Testis (tissue), 3 donors: ENCODE data around the gene MGAT4C. TPM values are rescaled to one million over a fixed set of nuclear protein-coding genes. Genes with fewer than 3 reads are reported as not detected.
"Not testable (repeated sequence)": the region's sequence is repeated elsewhere in the genome, so short reads cannot be mapped to it uniquely, and the experiment has no call there.

Source experiments
- DNase-seq: peaks from one replicate; pipeline ENCODE4 v3.0.0-alpha.2; 2019
- H3K27ac ChIP-seq, 2 donors: fragments of 200-600 bp; sonication (generic); one replicate each; pipeline ENCODE4 v1.5.1; 2019
- H3K27me3 ChIP-seq: fragments of 200-600 bp; sonication (generic); one replicate; pipeline ENCODE4 v1.5.1; 2019
- H3K36me3 ChIP-seq: fragments of 200-600 bp; sonication (generic); one replicate; pipeline ENCODE4 v1.5.1; 2017; ENCODE audit warnings: low read depth; ENCODE audit errors: missing control alignments
- H3K4me1 ChIP-seq: fragments of 200-600 bp; sonication (generic); one replicate; pipeline ENCODE4 v1.5.1; 2019
- H3K4me3 ChIP-seq, 2 donors: fragments of 200-600 bp; sonication (generic); one replicate each; pipeline ENCODE4 v1.5.1; 2017 to 2019
- H3K9me3 ChIP-seq: fragments of 200-600 bp; sonication (generic); one replicate; pipeline ENCODE4 v1.5.1; 2017
- CTCF ChIP-seq, 3 experiments: fragments of 450-650 bp in 2 of 3; fragments of 200-600 bp in 1 of 3; sonication (generic) in 1 of 3; IDR thresholded peaks; one replicate each; pipeline ENCODE4 v1.5.1; 2016 to 2019; ENCODE audit warnings: antibody characterized with exemption in 3 of 3, mild to moderate bottlenecking in 2 of 3, moderate library complexity in 1 of 3
- POLR2A ChIP-seq: fragments of 450-650 bp; IDR thresholded peaks from one replicate; pipeline ENCODE4 v1.6.1; 2017; ENCODE audit warnings: antibody characterized with exemption, mild to moderate bottlenecking, moderate library complexity
- WGBS, 2 donors: methylation state at CpG; one replicate each; pipeline ENCODE4 v1.1.5; 2018; 5-methylcytosine and 5-hydroxymethylcytosine counted together
- intact Hi-C: fragments of 100-400 bp; cut with DNase I; formaldehyde crosslinking; loops from one replicate; pipeline ENCODE4 v1.15.1; 2023; ENCODE audit warnings: low total_unique reads
- polyA plus RNA-seq: library from polyadenylated mRNA; stranded (reverse); fragments of 350-450 nt; fragmentation: Illumina TruSeq; extraction: RNeasy Lipid Tissue Mini Kit (QIAGEN cat#74804); gene quantifications from one replicate; pipeline ENCODE4 v1.2.3, GENCODE V29; 2014; ENCODE audit warnings: low read depth, low replicate concordance; ENCODE audit not compliant: insufficient read depth
- total RNA-seq, 2 donors: library from RNA; depleted of rRNA; stranded (reverse); fragments of >200 nt; gene quantifications; one replicate each; pipeline ENCODE4 v1.2.3, GENCODE V29; 2016

The MGAT4C gene
- total and polyA plus RNA-seq, 3 donors from 2014 or later, result 5.5 to 11.3 (median 7.4) TPM

DNA sequence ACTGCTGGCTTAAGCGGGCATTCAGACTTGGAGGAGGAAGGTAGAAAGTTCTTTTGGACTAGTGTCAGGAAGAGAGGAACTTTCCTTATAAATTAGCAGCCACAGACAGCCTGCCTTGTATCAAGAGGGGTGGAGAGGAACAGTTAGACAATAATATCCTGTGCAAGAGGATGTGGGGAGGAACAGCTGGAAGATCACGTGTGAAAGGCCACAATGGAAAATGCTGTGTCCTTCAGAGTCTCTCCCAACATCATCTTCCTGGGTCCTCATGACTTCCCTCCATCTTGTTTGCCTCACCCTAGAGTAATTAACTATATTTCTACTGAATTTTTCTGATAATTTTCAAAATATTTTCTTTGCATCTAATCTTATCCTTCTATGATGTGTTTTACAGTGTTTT is 117.4 kb downstream of the MGAT4C start:
- TF ChIP-seq CTCF (IDR thresholded peaks at IDR 0.05), result no peak
- TF ChIP-seq POLR2A, result no peak
- no peaks in the 10 kb centered on the region for H3K4me1 ChIP-seq
- DNase-seq, result no peak
- H3K27ac ChIP-seq, result no peak overlapping the region
- no peak overlapping the region for H3K4me3 ChIP-seq
- WGBS, 2 donors, result 77 to 84% methylated on average over 2 of the region's 2 CpGs
- no peaks in the 10 kb centered on the region for H3K27me3 ChIP-seq
- intact Hi-C loops, result no loop called here
- H3K36me3 ChIP-seq, result no peaks in the 10 kb centered on the region
- no peaks in the 10 kb centered on the region for H3K9me3 ChIP-seq

GRCh38 chr12:86137936-86138335 is 118.3 kb downstream of the MGAT4C start:
- Histone ChIP-seq H3K36me3 (no peaks in the 10 kb centered on the region), H3K27me3 (no peaks in the 10 kb centered on the region), H3K27ac (no peak overlapping the region), H3K4me1 (no peaks in the 10 kb centered on the region), H3K9me3 (no peaks in the 10 kb centered on the region), H3K4me3 (no peak overlapping the region)
- TF ChIP-seq POLR2A (no peak), CTCF (IDR thresholded peaks at IDR 0.05) (no peak)
- 63 to 66% methylated on average over 2 of the region's 2 CpGs for WGBS, 2 donors
- intact Hi-C loops, result no loop called here
- no peak for DNase-seq

DNA sequence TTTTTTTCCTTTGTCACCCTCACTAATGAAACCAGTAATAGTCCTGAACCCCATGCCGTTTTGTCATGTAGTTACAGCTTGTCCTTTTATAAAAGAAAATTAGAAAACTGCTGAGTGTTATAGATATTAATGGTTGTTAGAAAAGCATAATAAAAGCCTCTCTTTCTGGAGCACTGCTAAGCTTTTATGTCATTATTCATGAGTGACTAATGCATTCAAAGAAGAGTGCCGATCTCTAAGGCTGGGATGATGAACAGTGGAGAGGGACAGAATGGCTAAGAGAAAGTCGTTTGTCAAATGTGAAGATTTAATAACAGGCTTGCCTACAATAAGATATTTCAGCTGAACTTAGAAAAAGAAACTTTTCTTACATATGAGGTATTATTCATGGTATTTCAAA is 121.6 kb downstream of the MGAT4C start:
- no peak for DNase-seq
- WGBS, 2 donors, result 57 to 64% methylated on average over 3 of the region's 3 CpGs
- Histone ChIP-seq H3K4me1 (no peaks in the 10 kb centered on the region), H3K27ac (no peak overlapping the region), H3K27me3 (no peaks in the 10 kb centered on the region), H3K36me3 (no peaks in the 10 kb centered on the region), H3K4me3 (no peak overlapping the region), H3K9me3 (no peaks in the 10 kb centered on the region)
- no peak for TF ChIP-seq CTCF (IDR thresholded peaks at IDR 0.05)
- TF ChIP-seq POLR2A, result no peak
- intact Hi-C loops, result no loop called here

DNA sequence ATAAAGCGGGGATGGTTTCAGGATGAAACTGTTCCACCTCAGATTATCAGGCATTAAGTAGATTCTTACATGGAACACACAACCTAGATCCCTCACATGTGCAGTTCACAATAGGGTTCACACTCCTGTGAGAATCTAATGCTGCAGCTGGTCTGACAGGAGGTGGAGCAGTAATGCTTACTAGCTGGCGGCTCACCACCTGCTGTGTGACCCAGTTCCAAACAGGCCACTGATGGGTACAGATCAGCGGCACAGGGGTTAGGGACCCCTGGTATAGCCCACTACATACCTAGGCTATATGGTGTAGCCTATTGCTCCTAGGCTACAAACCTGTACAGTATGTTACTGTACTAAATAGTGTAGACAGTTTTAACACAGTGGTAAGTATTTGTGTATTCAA is 129.3 kb downstream of the MGAT4C start:
- H3K9me3 ChIP-seq, H3K27me3 ChIP-seq, H3K4me3 ChIP-seq, H3K27ac ChIP-seq, H3K4me1 ChIP-seq, H3K36me3 ChIP-seq, DNase-seq, intact Hi-C loops: not testable (repeated sequence)
- 77 to 96% methylated on average over 3 of the region's 3 CpGs for WGBS, 2 donors

DNA sequence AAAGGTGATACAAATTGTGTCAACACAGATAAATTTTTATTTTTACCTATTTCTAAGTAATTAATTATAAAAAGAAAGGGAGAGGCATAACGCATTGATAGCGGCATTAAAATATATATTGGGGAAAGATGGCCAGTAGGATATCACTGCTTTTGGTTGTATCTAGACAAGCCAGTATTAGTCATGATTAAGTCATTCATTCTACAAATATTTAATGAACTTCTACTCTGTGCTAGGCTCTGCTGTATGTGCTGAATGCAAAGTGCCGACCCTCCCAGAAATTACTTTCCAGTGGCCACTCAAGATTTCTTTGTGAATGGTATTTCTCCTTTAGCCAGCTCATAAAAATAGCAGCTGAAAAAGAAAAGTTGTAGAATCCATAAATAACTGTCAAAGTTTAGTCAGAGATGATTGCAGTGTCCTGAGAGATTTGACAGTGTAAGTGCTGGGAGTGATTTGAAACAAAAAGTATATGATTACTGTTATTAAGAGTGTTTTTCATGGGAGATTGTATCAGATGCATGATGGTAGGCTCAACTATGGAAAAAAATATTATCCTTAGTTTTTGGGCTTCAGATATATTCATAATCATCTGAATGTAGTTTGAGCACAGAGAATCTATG is 133.2 kb downstream of the MGAT4C start:
- H3K4me3 ChIP-seq, result no peak overlapping the region
- 79 to 85% methylated on average over 3 of the region's 3 CpGs for WGBS, 2 donors
- no peaks in the 10 kb centered on the region for H3K4me1 ChIP-seq
- no peak overlapping the region for H3K27ac ChIP-seq
- no peak for TF ChIP-seq POLR2A
- no peak for TF ChIP-seq CTCF (IDR thresholded peaks at IDR 0.05)
- H3K27me3 ChIP-seq, result no peaks in the 10 kb centered on the region
- no peak for DNase-seq
- H3K36me3 ChIP-seq, result no peaks in the 10 kb centered on the region
- no peaks in the 10 kb centered on the region for H3K9me3 ChIP-seq
- intact Hi-C loops, result no loop called here
